Esophagus squamous epithelium (tissue), 4 donors: ENCODE data around the gene NEDD4L.

ENCODE experiments used
- CTCF ChIP-seq, 6 experiments: fragments of 450-650 bp in 4 of 6; fragments of 200-600 bp in 2 of 6; sonication (generic) in 2 of 6; IDR thresholded peaks; one replicate each; pipeline ENCODE4 v1.5.1; 2016 to 2019; ENCODE audit warnings: antibody characterized with exemption in 6 of 6, mild to moderate bottlenecking in 4 of 6, moderate library complexity in 4 of 6
- POLR2A ChIP-seq, 4 donors: fragments of 450-650 bp; IDR thresholded peaks; one replicate each; pipeline ENCODE4 v1.6.1; 2017; ENCODE audit warnings: antibody characterized with exemption in 4 of 4, mild to moderate bottlenecking in 4 of 4, moderate library complexity in 3 of 4

- TF ChIP-seq CTCF (IDR thresholded peaks at IDR 0.05) (no peak), POLR2A (IDR thresholded peaks at IDR 0.05) (no peak)
These were observed 69.3 kb downstream of the NEDD4L start for GRCh38 chr18:58113337-58113736.
